B cell (primary cell): ENCODE measurements around the gene TALDO1.

Experiments used
- EZH2 ChIP-seq: IDR thresholded peaks from 2 replicates; pipeline ENCODE4 v1.6.1; 2012; ENCODE audit warnings: borderline replicate concordance, low read depth, mild to moderate bottlenecking, moderate library complexity, low read length; ENCODE audit not compliant: insufficient read depth, poor library complexity, severe bottlenecking
- TF ChIP-seq, protein P1 (sequence below): fragments of 200-600 bp; IDR thresholded peaks from one replicate; pipeline ENCODE4 v1.8.0; 2022; ENCODE audit warnings: antibody characterized with exemption, mild to moderate bottlenecking

DNA sequence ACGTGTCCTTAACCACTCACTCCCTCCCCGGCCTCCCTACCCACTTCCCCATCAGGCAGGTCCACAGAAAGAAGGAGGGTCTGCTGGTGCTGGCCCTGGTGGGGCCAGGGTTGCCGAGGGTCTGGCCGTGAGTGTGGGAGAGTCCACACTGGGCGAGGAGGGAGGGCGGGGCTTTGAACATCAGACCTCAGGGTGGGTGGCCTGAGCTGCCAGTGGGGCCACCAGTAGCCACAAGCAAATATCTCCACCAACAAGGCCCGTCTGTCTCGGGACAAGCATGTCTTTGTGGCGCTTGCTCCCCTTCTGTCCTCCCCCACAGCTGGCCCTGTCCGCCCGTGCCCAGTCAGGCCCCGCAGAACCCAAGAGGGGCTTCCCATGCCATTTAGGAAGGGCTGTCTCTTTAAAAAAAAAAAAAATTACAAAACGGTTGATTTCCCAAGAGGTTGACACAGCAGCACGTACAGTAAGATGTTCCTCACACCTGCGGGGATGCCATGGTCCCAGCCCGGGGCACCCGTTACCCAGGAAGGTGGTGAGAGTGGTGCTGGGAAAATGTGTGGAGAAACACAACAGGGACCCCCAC, 17.7 kb upstream of the TALDO1 start:
- no peak for TF ChIP-seq EZH2
- TF ChIP-seq, protein P1, sequence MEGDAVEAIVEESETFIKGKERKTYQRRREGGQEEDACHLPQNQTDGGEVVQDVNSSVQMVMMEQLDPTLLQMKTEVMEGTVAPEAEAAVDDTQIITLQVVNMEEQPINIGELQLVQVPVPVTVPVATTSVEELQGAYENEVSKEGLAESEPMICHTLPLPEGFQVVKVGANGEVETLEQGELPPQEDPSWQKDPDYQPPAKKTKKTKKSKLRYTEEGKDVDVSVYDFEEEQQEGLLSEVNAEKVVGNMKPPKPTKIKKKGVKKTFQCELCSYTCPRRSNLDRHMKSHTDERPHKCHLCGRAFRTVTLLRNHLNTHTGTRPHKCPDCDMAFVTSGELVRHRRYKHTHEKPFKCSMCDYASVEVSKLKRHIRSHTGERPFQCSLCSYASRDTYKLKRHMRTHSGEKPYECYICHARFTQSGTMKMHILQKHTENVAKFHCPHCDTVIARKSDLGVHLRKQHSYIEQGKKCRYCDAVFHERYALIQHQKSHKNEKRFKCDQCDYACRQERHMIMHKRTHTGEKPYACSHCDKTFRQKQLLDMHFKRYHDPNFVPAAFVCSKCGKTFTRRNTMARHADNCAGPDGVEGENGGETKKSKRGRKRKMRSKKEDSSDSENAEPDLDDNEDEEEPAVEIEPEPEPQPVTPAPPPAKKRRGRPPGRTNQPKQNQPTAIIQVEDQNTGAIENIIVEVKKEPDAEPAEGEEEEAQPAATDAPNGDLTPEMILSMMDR, result no peak
